Lung (tissue), 12 donors: Measurements from ENCODE around the gene CXCR4. TPM values are rescaled to one million over a fixed set of nuclear protein-coding genes. Genes with fewer than 3 reads are reported as not detected.

Source experiments
- ATAC-seq: fragments of 200-7000 bp; cut with Tn5 transposase; one replicate; pipeline ENCODE4 v1.9.1; 2020; ENCODE audit warnings: moderate number of reproducible peaks; ENCODE audit not compliant: insufficient read depth, low FRiP score
- DNase-seq, 3 donors: peaks; one replicate each; pipeline ENCODE4 v3.0.0-alpha.2; 2013 to 2017
- H3K27ac ChIP-seq, 2 donors: one replicate each; pipeline ENCODE4 v1.5.1; 2013; ENCODE audit warnings: mild to moderate bottlenecking in 2 of 2, moderate library complexity in 2 of 2, control low read depth in 1 of 2, inconsistent platforms in 1 of 2, low read depth in 1 of 2, low read length in 1 of 2
- H3K27me3 ChIP-seq, 3 donors: one replicate each; pipeline ENCODE4 v1.5.1; 2013; ENCODE audit warnings: low read length in 2 of 3; ENCODE audit not compliant: control insufficient read depth in 3 of 3, insufficient read depth in 3 of 3
- H3K36me3 ChIP-seq, 4 donors: one replicate each; pipeline ENCODE4 v1.5.1; 2013; ENCODE audit warnings: low read length in 4 of 4, mild to moderate bottlenecking in 1 of 4, moderate library complexity in 1 of 4; ENCODE audit not compliant: control insufficient read depth in 4 of 4, insufficient read depth in 4 of 4
- H3K4me1 ChIP-seq, 5 donors: one replicate each; pipeline ENCODE4 v1.5.1; 2013; ENCODE audit warnings: low read length in 5 of 5, mild to moderate bottlenecking in 2 of 5, moderate library complexity in 1 of 5; ENCODE audit not compliant: control insufficient read depth in 5 of 5, insufficient read depth in 5 of 5
- H3K4me3 ChIP-seq: one replicate; pipeline ENCODE4 v1.5.1; 2013; ENCODE audit warnings: mild to moderate bottlenecking, control low read depth, moderate library complexity
- H3K9ac ChIP-seq, 2 donors: one replicate each; pipeline ENCODE4 v1.5.1; 2013; ENCODE audit warnings: low read length in 2 of 2, control low read depth in 1 of 2; ENCODE audit not compliant: insufficient read depth in 1 of 2
- H3K9me3 ChIP-seq, 4 donors: one replicate each; pipeline ENCODE4 v1.5.1; 2013; ENCODE audit warnings: low read length in 3 of 4, mild to moderate bottlenecking in 1 of 4, moderate library complexity in 1 of 4; ENCODE audit not compliant: control insufficient read depth in 4 of 4, insufficient read depth in 3 of 4
- CTCF ChIP-seq: IDR thresholded peaks from 2 replicates; pipeline ENCODE4 v1.5.1; 2012; ENCODE audit warnings: mild to moderate bottlenecking; ENCODE audit errors: control extremely low read depth, extremely low read depth
- WGBS, 2 donors: extraction: QIAGEN DNeasy Blood & Tissue Kit; methylation state at CpG; one replicate each; pipeline ENCODE4 v1.1.7; 2013; 5-methylcytosine and 5-hydroxymethylcytosine counted together
- polyA plus RNA-seq, 2 donors: library from polyadenylated mRNA; stranded (reverse); fragments of 200-250 nt; gene quantifications; one replicate each; pipeline ENCODE4 v1.2.1, GENCODE V29; 2013
- total RNA-seq, 2 donors: library from RNA; depleted of rRNA in 1 of 2; stranded (reverse); fragments of >200 nt in 1 of 2; gene quantifications; one replicate each; pipeline ENCODE4 v1.2.1, GENCODE V29; 2014 to 2021
- donor health status: control.
- donor health status: control.
- donor health status: Bipolar disorder and iron deficiency.
- donor health status: healthy.
- donor health status: DM: yes; HTN: yes; CAD: no.

Gene CXCR4
- total and polyA plus RNA-seq, 4 donors: 17.5 to 214 (median 73.1) TPM

GRCh38 chr2:136135921-136136906, 18.3 kb upstream of the CXCR4 start:
- peak in 2 of 3 donors; percentile 22 to 26 for DNase-seq
- ATAC-seq: peak; percentile 64
- WGBS, 2 donors: 25 to 53% methylated on average over 8 of the region's 8 CpGs
- TF ChIP-seq CTCF: no peak
- H3K27ac ChIP-seq: no peak overlapping the region
- no peak overlapping the region for H3K4me3 ChIP-seq
- H3K9ac ChIP-seq: no peak overlapping the region
- H3K4me1 ChIP-seq: peaks cover 0 to 10% (median 0%) of the 10 kb centered on the region in 5 donors
- no peaks in the 10 kb centered on the region for H3K36me3 ChIP-seq
- H3K27me3 ChIP-seq: no peaks in the 10 kb centered on the region
- H3K9me3 ChIP-seq: no peaks in the 10 kb centered on the region

GRCh38 chr2:136135462-136135861, 17.5 kb upstream of the CXCR4 start:
- H3K4me1 ChIP-seq: peaks cover 0 to 10% (median 0%) of the 10 kb centered on the region in 5 donors
- H3K27ac ChIP-seq: no peak overlapping the region
- ATAC-seq (no peak), DNase-seq (no peak)
- H3K36me3 ChIP-seq: no peaks in the 10 kb centered on the region
- H3K27me3 ChIP-seq: no peaks in the 10 kb centered on the region
- H3K9ac ChIP-seq: no peak overlapping the region
- H3K4me3 ChIP-seq: no peak overlapping the region
- H3K9me3 ChIP-seq: no peaks in the 10 kb centered on the region
- no peak for TF ChIP-seq CTCF

- DNase-seq (no peak), ATAC-seq (no peak)
- no peaks in the 10 kb centered on the region for H3K36me3 ChIP-seq
- H3K9me3 ChIP-seq: no peaks in the 10 kb centered on the region
- H3K4me3 ChIP-seq: no peak overlapping the region
- WGBS, 2 donors: 31 to 46% methylated on average over 2 of the region's 2 CpGs
- H3K27me3 ChIP-seq: no peaks in the 10 kb centered on the region
- H3K4me1 ChIP-seq: peaks cover 0 to 10% (median 0%) of the 10 kb centered on the region in 5 donors
- no peak overlapping the region for H3K27ac ChIP-seq
- TF ChIP-seq CTCF: no peak
- no peak overlapping the region for H3K9ac ChIP-seq
Measured at GRCh38 chr2:136134126-136134525, 16.2 kb upstream of the CXCR4 start.
